ENCODE results near the gene SOX15. TPM values are rescaled to one million over a fixed set of nuclear protein-coding genes. Genes with fewer than 3 reads are reported as not detected.

Gene SOX15
- total RNA-seq, 2 donors from 2014 or later, result 5.6 to 11.5 TPM

DNA sequence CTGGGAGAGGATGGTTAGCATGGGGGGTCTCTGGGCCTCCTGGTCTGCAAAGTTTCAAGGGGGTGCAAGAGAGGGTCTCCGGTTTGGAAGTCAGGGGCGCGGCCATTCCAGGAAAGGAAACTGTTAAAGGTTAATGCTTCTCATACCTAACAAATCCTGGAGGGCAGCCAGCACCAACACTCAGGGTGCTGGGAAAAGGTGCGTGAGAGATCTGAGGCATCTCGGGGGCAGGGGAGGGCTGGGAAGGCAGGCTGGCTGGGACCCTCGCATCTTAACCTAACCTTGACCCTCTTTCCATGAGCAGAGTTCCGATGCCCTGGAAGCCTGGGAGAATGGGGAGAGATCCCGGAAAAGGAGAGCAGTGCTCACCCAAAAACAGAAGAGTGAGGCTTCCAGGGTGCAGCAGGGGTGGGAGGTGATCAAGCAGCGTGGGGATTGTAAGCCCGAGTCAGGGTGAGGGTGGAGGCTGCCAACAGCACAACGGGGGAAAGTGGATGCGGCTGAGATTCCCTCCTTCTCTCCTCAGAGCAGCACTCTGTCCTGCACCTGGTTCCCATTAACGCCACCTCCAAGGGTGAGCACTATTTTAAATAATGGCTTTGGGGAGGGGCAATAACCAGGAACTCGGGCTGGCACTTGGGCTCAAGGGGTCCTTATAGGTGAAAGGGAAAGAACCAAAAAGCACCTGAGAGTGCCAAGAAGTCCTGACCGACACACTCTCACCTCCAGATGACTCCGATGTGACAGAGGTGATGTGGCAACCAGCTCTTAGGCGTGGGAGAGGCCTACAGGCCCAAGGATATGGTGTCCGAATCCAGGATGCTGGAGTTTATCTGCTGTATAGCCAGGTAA lies 30.3 kb downstream of the SOX15 start:
- TF ChIP-seq, protein P1, sequence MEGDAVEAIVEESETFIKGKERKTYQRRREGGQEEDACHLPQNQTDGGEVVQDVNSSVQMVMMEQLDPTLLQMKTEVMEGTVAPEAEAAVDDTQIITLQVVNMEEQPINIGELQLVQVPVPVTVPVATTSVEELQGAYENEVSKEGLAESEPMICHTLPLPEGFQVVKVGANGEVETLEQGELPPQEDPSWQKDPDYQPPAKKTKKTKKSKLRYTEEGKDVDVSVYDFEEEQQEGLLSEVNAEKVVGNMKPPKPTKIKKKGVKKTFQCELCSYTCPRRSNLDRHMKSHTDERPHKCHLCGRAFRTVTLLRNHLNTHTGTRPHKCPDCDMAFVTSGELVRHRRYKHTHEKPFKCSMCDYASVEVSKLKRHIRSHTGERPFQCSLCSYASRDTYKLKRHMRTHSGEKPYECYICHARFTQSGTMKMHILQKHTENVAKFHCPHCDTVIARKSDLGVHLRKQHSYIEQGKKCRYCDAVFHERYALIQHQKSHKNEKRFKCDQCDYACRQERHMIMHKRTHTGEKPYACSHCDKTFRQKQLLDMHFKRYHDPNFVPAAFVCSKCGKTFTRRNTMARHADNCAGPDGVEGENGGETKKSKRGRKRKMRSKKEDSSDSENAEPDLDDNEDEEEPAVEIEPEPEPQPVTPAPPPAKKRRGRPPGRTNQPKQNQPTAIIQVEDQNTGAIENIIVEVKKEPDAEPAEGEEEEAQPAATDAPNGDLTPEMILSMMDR (IDR thresholded peaks at IDR 0.05), result no peak
- no peaks in the 10 kb centered on the region for H3K9me3 ChIP-seq
- no peaks in the 10 kb centered on the region for H3K27me3 ChIP-seq
- H3K4me1 ChIP-seq, result peaks cover 0 to 67% of the 10 kb centered on the region in 2 donors
- H3K36me3 ChIP-seq, result peaks cover 15% of the 10 kb centered on the region
- peak overlapping the region; percentile 16 to 76 for H3K4me3 ChIP-seq
- peak overlapping the region; percentile 86 to 95 for H3K27ac ChIP-seq
- DNase-seq (ENCODE audit: low spot score), result no peak

DNA sequence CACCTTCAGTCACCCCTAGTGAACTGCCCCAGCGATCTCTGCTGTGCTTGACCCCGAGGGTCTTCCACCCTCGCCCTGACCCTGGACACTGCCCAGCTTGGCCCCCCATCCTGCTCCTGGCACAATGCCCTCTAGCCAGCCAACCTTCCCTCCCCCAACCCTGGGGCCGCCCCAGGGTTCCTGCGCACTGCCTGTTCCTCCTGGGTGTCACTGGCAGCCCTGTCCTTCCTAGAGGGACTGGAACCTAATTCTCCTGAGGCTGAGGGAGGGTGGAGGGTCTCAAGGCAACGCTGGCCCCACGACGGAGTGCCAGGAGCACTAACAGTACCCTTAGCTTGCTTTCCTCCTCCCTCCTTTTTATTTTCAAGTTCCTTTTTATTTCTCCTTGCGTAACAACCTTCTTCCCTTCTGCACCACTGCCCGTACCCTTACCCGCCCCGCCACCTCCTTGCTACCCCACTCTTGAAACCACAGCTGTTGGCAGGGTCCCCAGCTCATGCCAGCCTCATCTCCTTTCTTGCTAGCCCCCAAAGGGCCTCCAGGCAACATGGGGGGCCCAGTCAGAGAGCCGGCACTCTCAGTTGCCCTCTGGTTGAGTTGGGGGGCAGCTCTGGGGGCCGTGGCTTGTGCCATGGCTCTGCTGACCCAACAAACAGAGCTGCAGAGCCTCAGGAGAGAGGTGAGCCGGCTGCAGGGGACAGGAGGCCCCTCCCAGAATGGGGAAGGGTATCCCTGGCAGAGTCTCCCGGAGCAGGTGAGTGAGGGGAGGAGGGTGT lies 31.2 kb downstream of the SOX15 start, which contains the start of gene TNFSF13:
TSS of gene TNFSF13 (plus strand) at position 207 of the 776 bp plus-strand sequence. CDS start at position 497, 290 bp downstream.
- TF ChIP-seq, protein P1 (IDR thresholded peaks at IDR 0.05), result no peak
- H3K27me3 ChIP-seq, result no peaks in the 10 kb centered on the region
- peaks cover 0 to 62% of the 10 kb centered on the region in 2 donors for H3K4me1 ChIP-seq
- no peak for DNase-seq (ENCODE audit: low spot score)
- H3K36me3 ChIP-seq, result peaks cover 7% of the 10 kb centered on the region
- H3K9me3 ChIP-seq, result no peaks in the 10 kb centered on the region
- peak within 1 kb of the TSS; percentile 16 to 76 for H3K4me3 ChIP-seq
- peak within 1 kb of the TSS; percentile 86 to 95 for H3K27ac ChIP-seq

DNA sequence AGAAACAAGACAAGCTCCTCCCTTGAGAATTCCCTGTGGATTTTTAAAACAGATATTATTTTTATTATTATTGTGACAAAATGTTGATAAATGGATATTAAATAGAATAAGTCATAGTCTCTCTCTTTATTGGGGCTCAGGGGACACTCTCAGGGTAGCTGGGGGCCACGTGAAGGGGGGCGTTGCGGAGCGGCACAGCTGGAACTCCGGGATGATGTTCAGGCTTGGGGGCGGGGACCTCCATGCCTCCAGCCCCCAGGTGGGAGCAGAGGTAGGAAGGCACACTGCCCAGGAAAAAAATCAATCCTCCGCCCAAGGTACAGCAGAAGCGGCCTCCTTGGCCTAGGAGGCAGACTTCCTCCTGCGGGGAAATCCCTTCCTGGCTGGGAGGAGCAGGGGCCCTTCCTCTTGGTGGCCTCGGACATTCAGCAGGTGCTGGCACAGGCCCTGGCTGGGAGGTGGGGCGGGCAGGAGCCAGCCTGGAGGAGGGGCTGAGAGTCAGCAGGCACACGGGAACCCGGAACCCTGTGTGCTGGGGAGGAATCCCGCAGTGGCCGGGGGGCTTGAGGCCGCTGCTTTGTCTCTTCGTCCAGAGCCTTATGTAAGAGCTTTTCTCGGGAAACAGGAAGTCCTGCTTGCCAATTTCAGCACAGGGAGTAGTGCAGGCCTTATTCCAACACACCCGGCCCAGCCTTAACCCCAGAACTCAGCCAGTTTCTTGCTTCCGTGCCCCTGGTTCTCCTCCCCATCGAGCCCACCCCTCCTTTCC lies 31.9 kb downstream of the SOX15 start:
- TF ChIP-seq, protein P1 (IDR thresholded peaks at IDR 0.05), result peak in 1 of 2 donors; percentile 15
- H3K4me3 ChIP-seq, result peak overlapping the region; percentile 16 to 76
- H3K4me1 ChIP-seq, result peaks cover 0 to 54% of the 10 kb centered on the region in 2 donors
- no peaks in the 10 kb centered on the region for H3K9me3 ChIP-seq
- no peaks in the 10 kb centered on the region for H3K27me3 ChIP-seq
- DNase-seq (ENCODE audit: low spot score), result peak; percentile 88
- peak overlapping the region; percentile 86 to 95 for H3K27ac ChIP-seq
- no peaks in the 10 kb centered on the region for H3K36me3 ChIP-seq

DNA sequence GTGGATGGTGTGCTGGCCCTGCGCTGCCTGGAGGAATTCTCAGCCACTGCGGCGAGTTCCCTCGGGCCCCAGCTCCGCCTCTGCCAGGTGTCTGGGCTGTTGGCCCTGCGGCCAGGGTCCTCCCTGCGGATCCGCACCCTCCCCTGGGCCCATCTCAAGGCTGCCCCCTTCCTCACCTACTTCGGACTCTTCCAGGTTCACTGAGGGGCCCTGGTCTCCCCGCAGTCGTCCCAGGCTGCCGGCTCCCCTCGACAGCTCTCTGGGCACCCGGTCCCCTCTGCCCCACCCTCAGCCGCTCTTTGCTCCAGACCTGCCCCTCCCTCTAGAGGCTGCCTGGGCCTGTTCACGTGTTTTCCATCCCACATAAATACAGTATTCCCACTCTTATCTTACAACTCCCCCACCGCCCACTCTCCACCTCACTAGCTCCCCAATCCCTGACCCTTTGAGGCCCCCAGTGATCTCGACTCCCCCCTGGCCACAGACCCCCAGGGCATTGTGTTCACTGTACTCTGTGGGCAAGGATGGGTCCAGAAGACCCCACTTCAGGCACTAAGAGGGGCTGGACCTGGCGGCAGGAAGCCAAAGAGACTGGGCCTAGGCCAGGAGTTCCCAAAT lies 32.6 kb downstream of the SOX15 start:
- peak overlapping the region; percentile 86 to 95 for H3K27ac ChIP-seq
- TF ChIP-seq, protein P1 (IDR thresholded peaks at IDR 0.05), result no peak
- DNase-seq (ENCODE audit: low spot score), result no peak
- H3K36me3 ChIP-seq, result no peaks in the 10 kb centered on the region
- H3K4me1 ChIP-seq, result peaks cover 0 to 47% of the 10 kb centered on the region in 2 donors
- H3K4me3 ChIP-seq, result no peak overlapping the region
- no peaks in the 10 kb centered on the region for H3K27me3 ChIP-seq
- no peaks in the 10 kb centered on the region for H3K9me3 ChIP-seq

DNA sequence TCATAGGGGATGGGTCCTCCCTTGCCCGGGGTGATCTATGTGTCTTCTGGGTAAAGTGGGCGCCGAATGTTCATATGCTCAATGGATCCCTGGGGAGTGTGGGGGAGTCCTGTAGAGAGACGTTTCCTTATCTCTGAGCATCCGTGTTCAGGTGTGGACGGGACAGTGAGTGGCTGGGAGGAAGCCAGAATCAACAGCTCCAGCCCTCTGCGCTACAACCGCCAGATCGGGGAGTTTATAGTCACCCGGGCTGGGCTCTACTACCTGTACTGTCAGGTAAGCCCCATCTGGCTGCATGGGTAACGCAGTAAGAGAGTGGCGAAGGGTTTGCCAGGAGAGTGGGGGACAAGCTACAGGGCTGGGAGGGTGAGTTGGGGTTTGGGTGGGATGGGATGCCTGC lies 33.3 kb downstream of the SOX15 start:
- H3K27ac ChIP-seq, result peak overlapping the region in 1 of 2 donors; percentile 86
- H3K4me3 ChIP-seq, result no peak overlapping the region
- no peak for DNase-seq (ENCODE audit: low spot score)
- peaks cover 0 to 45% of the 10 kb centered on the region in 2 donors for H3K4me1 ChIP-seq
- no peaks in the 10 kb centered on the region for H3K27me3 ChIP-seq
- H3K9me3 ChIP-seq, result no peaks in the 10 kb centered on the region
- TF ChIP-seq, protein P1 (IDR thresholded peaks at IDR 0.05), result no peak
- H3K36me3 ChIP-seq, result no peaks in the 10 kb centered on the region
